ENCODE measurements around the gene HCFC1.

- TF ChIP-seq CTCF (IDR thresholded peaks at IDR 0.05) (no peak), POLR2A (IDR thresholded peaks at IDR 0.05) (no peak)
Observed at GRCh38 chrX:154012336-154012991, 40.8 kb upstream of the HCFC1 start.

Measured in testis (tissue), 2 donors.